Small intestine (tissue), 7 donors: ENCODE results near the gene KIF2B. TPM values are rescaled to one million over a fixed set of nuclear protein-coding genes. Genes with fewer than 3 reads are reported as not detected.
"Not testable (repeated sequence)": the region's sequence is repeated elsewhere in the genome, so short reads cannot be mapped to it uniquely, and the experiment has no call there.

Experiments used
- DNase-seq, 2 donors: peaks; one replicate each; pipeline versions ENCODE4 v3.0.0 to v3.0.0-alpha.2; 2013
- FAIRE-seq: peaks from 2 replicates; lab custom pipeline; 2012; peaks lifted over from hg19 to GRCh38; lab: Jason Lieb, UNC
- H3K27ac ChIP-seq, 3 donors: one replicate each; pipeline ENCODE4 v1.5.1; 2013; ENCODE audit warnings: low read length in 2 of 3, mild to moderate bottlenecking in 2 of 3, control low read depth in 1 of 3, inconsistent platforms in 1 of 3, low read depth in 1 of 3, moderate library complexity in 1 of 3
- H3K27me3 ChIP-seq, 3 donors: one replicate each; pipeline ENCODE4 v1.6.1; 2013; ENCODE audit warnings: low read length in 3 of 3, inconsistent platforms in 1 of 3; ENCODE audit not compliant: control insufficient read depth in 3 of 3, insufficient read depth in 3 of 3
- H3K36me3 ChIP-seq, 3 donors: one replicate each; pipeline ENCODE4 v1.6.1; 2013; ENCODE audit warnings: low read length in 3 of 3, inconsistent platforms in 1 of 3, low read depth in 1 of 3, mild to moderate bottlenecking in 1 of 3, moderate library complexity in 1 of 3; ENCODE audit not compliant: control insufficient read depth in 3 of 3, insufficient read depth in 2 of 3
- H3K4me1 ChIP-seq, 3 donors: one replicate each; pipeline ENCODE4 v1.6.1; 2013; ENCODE audit warnings: low read length in 2 of 3, inconsistent platforms in 1 of 3, low read depth in 1 of 3, mild to moderate bottlenecking in 1 of 3, moderate library complexity in 1 of 3; ENCODE audit not compliant: control insufficient read depth in 3 of 3, insufficient read depth in 2 of 3
- H3K4me3 ChIP-seq, 3 donors: one replicate each; pipeline ENCODE4 v1.5.1; 2013; ENCODE audit warnings: low read length in 3 of 3, control low read depth in 1 of 3, inconsistent platforms in 1 of 3, low read depth in 1 of 3, mild to moderate bottlenecking in 1 of 3, moderate library complexity in 1 of 3
- H3K9me3 ChIP-seq, 2 donors: one replicate each; pipeline ENCODE4 v1.6.1; 2013; ENCODE audit warnings: low read depth in 1 of 2, low read length in 1 of 2; ENCODE audit not compliant: control insufficient read depth in 2 of 2, insufficient read depth in 1 of 2
- WGBS, 3 donors: extraction: QIAGEN DNeasy Blood & Tissue Kit; methylation state at CpG; one replicate each; pipeline ENCODE4 v1.1.7; 2013; 5-methylcytosine and 5-hydroxymethylcytosine counted together
- polyA plus RNA-seq, 4 donors: library from polyadenylated mRNA; stranded (reverse) in 3 of 4; unstranded in 1 of 4; fragments of 200-250 nt in 3 of 4; fragments of 120-200 nt in 1 of 4; gene quantifications; one replicate each; pipeline versions ENCODE4 v1.2.1 to v1.2.3, GENCODE V29; 2013
- donor health status: healthy with polysubstance abuse.
- donor health status: control.
- donor health status: control.
- donor health status: Bipolar disorder and iron deficiency.
- donor health status: healthy.

The KIF2B gene
- polyA plus RNA-seq, 4 donors, result not detected

- not testable (repeated sequence) for H3K36me3 ChIP-seq, FAIRE-seq, H3K4me3 ChIP-seq, H3K27ac ChIP-seq, DNase-seq, H3K9me3 ChIP-seq, H3K4me1 ChIP-seq, H3K27me3 ChIP-seq
- WGBS, 3 donors, result 84 to 90% (median 90%) methylated on average over 5 of the region's 5 CpGs
Measured at GRCh38 chr17:53871128-53871527, 48.4 kb downstream of the KIF2B start.
